Astrocyte of the cerebellum (primary cell): ENCODE data around the gene SEPTIN10.
"Not testable (repeated sequence)": the region's sequence is repeated elsewhere in the genome, so short reads cannot be mapped to it uniquely, and the experiment has no call there.

ENCODE experiments used
- DNase-seq: peaks from one replicate; pipeline ENCODE4 v3.0.0-alpha.2; 2011; ENCODE audit warnings: low read depth
- H3K4me3 ChIP-seq: 2 replicates; pipeline ENCODE4 v1.5.1; 2011; ENCODE audit warnings: mild to moderate bottlenecking, low read depth, low read length, moderate library complexity
- in situ Hi-C: cut with HindIII; loops from 2 replicates; pipeline ENCODE4 v1.10.0; 2017; ENCODE audit warnings: low sequenced_read_pairs
- TF ChIP-seq, protein P1 (sequence below): IDR thresholded peaks from 2 replicates; pipeline ENCODE4 v1.5.1; 2012; ENCODE audit warnings: low read length, low read depth, moderate library complexity, mild to moderate bottlenecking; ENCODE audit errors: missing control alignments

The SEPTIN10 gene

DNA sequence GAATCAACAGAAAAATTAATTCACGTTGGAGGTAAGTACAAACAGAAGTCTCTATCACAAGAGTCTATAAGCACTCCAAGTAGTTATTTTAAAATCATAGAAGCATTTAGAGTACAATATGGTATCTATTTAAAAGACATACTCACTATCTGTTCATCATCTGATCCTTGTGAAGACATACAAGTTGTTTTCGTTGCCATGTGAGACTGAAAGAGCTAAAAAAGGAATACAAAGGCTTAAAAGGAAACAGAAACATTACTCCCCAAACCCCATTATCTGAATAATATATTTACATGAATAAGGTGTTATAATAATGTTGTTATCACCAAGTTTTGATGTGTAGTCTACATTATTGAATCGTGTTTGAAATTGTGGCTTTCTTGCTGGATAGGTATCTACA, 20.9 kb downstream of the SEPTIN10 start:
- TF ChIP-seq, protein P1, sequence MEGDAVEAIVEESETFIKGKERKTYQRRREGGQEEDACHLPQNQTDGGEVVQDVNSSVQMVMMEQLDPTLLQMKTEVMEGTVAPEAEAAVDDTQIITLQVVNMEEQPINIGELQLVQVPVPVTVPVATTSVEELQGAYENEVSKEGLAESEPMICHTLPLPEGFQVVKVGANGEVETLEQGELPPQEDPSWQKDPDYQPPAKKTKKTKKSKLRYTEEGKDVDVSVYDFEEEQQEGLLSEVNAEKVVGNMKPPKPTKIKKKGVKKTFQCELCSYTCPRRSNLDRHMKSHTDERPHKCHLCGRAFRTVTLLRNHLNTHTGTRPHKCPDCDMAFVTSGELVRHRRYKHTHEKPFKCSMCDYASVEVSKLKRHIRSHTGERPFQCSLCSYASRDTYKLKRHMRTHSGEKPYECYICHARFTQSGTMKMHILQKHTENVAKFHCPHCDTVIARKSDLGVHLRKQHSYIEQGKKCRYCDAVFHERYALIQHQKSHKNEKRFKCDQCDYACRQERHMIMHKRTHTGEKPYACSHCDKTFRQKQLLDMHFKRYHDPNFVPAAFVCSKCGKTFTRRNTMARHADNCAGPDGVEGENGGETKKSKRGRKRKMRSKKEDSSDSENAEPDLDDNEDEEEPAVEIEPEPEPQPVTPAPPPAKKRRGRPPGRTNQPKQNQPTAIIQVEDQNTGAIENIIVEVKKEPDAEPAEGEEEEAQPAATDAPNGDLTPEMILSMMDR, result no peak
- no peak for DNase-seq
- in situ Hi-C loops, result no loop called here
- no peak overlapping the region for H3K4me3 ChIP-seq

DNA sequence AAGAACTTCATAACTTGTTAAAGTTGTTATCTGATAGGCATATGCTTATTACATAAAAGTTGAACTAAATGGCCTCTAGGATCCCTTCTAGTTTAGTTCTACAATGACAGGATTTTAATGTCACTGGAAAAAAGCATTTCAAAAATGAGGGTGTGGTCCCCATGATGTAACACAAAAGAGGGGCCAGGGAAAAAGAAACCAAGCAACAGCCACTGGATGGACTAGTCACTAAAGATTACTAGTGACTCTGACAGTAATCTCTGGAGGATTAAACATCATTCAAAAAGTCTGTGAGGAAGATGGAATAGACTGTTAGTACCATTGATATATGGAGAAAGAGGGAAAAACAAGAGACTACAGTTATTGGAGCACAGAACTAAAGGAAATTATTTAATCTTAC, 22.6 kb downstream of the SEPTIN10 start:
- DNase-seq, result no peak
- H3K4me3 ChIP-seq, result no peak overlapping the region
- TF ChIP-seq, protein P1, result no peak
- in situ Hi-C loops, result no loop called here

DNA sequence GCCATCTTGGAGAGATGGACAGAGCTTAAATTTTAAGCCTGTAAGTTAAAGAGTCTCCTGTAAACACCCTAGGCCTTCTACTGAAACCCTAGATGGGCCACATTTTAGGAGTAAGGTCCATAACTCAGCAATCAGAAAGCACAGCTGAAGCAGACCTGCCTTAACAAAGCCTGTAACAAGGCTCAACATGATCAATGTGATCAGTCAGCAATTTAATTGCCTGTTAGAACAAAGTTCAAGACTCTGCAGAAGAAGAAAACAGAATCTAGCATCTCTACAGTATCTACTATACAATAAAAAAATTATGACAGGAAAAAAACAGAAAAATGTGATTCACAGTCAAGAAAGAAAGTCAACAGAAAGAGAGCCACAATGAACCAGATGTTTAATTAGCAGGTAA, 27.1 kb downstream of the SEPTIN10 start:
- no peak for DNase-seq
- in situ Hi-C loops, result no loop called here
- TF ChIP-seq, protein P1, result no peak
- H3K4me3 ChIP-seq, result no peak overlapping the region

DNA sequence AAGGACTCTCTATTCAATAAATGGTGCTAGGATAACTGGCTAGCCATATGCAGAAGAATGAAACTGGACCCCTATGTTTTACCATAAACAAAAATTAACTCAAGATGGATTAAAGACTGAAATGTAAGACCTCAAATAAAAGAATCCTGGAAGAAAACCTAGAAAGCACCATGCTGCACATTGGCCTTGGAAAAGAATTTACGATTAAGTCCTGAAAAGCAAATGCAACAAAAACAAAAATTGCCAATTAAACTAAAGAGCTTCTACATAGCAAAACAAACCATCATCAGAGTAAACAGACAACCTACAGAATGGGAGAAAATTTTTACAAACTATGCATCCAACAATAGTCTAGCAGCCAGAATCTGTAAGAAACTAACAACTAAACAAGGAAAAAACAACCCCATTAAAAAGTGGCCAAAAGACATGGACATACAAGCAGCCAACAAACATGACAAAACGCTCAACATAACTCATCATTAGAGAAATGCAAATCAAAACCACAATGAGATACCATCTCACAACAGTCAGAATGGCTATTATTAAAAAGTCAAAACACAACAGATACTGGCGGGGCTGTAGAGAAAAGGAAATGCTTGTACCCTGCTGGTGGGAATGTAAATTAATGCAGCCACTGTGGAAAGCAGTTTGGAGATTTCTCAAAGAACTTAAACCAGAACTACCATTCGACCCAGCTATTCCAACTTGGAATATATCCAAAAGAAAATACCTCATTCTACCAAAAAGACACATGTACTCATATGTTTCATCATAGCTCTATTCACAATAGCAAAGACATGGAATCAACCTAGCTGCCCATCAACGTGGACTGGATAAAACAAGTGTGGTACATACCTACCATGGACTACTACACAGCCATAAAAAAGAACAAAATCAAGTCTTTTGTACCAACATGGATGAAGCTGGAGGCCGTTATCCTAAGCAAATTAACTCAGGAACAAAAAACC, 30.6 kb downstream of the SEPTIN10 start:
- H3K4me3 ChIP-seq, result no peak overlapping the region
- TF ChIP-seq, protein P1, result peak; percentile 26
- peak; percentile 36 for DNase-seq
- in situ Hi-C loops, result no loop called here

DNA sequence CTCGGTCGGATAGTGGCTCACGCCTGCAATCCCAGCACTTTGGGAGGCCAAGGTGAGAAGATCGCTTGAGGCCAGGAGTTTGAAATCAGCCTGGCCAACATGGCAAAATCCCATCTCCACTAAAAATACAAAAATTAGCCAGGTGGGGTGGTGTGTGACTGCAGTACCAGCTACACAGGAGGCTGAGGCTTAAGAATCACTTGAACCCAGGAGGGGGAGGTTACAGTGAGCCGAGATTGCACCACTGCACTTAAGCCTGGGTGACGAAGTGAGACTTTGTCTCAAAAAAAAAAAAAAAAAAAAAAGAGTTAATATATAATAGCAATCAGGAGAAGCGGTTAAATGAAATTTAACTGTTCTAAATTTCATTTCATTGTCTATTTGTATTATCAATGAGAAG, 36.1 kb downstream of the SEPTIN10 start:
- DNase-seq, in situ Hi-C loops, H3K4me3 ChIP-seq: not testable (repeated sequence)

DNA sequence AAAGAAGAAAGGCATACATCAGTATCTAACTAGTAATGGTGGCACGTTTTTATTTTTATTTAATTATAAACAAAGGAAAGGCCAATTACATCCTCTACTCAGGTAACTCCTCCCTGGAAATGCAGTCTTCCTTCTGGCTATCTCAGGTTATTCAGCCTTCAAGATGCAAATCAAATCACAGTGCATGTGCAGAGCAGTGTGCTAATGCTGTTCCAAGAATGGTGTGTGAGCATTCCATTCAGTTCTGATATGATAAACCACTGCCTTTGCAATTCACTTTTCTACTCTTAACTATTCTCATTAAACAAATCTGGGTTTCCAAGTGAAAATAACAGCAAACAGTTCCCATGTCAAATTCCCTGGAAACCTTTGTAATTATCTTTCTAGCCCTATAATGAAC, 38.4 kb downstream of the SEPTIN10 start:
- no peak for DNase-seq
- H3K4me3 ChIP-seq, result no peak overlapping the region
- in situ Hi-C loops, result no loop called here
- TF ChIP-seq, protein P1, result no peak

DNA sequence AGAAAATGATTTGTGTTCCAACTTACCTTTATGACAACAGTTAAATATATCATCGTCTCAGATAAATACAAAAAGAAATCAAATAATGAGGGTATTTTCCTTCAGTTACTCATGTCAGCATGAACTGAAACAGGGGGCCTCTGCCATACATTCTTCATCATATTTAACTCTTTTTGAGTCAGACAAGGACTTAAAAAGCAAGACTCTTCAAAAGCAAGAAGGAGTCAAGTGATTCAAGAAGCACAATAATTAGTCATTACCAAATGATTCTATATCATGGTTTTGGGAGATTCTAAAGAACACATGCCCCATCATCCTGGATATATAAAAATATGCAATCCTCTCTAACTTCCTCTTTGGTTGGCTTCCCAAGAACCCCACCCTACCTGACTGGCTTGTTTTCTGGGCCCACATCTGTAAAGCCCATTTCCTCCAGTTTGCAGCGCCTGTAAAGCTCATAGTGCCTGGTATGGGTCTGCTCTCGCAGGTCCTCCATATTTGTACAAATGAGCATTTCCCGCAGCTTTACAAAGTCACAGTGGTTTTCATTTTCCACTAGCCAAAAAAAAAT, 49.7 kb downstream of the SEPTIN10 start:
- TF ChIP-seq, protein P1, result no peak
- in situ Hi-C loops, result no loop called here
- DNase-seq, result no peak
- H3K4me3 ChIP-seq, result no peak overlapping the region
